Psoas muscle (tissue), 8 donors: ENCODE results near the gene ARF5. TPM values are rescaled to one million over a fixed set of nuclear protein-coding genes. Genes with fewer than 3 reads are reported as not detected.

Experiments used
- ATAC-seq, 4 donors: fragments of 200-7000 bp; cut with Tn5 transposase; one replicate each; pipeline ENCODE4 v1.9.1; 2020; ENCODE audit warnings: moderate library complexity in 3 of 4, mild to moderate bottlenecking in 2 of 4
- DNase-seq, 2 donors: peaks; one replicate each; pipeline ENCODE4 v3.0.0-alpha.2; 2020
- H3K27ac ChIP-seq: fragments of 200-600 bp; one replicate; pipeline ENCODE4 v1.8.0; 2022
- H3K27me3 ChIP-seq, 3 donors: fragments of 200-600 bp in 1 of 3; one replicate each; pipeline versions ENCODE4 v1.6.1 to v1.8.0; 2013 to 2022; ENCODE audit warnings: low read length in 2 of 3, mild to moderate bottlenecking in 2 of 3, moderate library complexity in 1 of 3; ENCODE audit not compliant: insufficient read depth in 3 of 3
- H3K36me3 ChIP-seq, 2 donors: fragments of 200-600 bp in 1 of 2; one replicate each; pipeline versions ENCODE4 v1.6.1 to v1.8.0; 2013 to 2022; ENCODE audit warnings: low read depth in 1 of 2, mild to moderate bottlenecking in 1 of 2, moderate library complexity in 1 of 2; ENCODE audit not compliant: insufficient read depth in 1 of 2
- H3K4me1 ChIP-seq: fragments of 200-600 bp; one replicate; pipeline ENCODE4 v1.8.0; 2022
- H3K4me3 ChIP-seq: fragments of 200-600 bp; one replicate; pipeline ENCODE4 v1.8.0; 2022; ENCODE audit warnings: mild to moderate bottlenecking
- H3K9me3 ChIP-seq: fragments of 200-600 bp; one replicate; pipeline ENCODE4 v1.8.0; 2022
- CTCF ChIP-seq: fragments of 200-600 bp; IDR thresholded peaks from one replicate; pipeline ENCODE4 v1.8.0; 2022; ENCODE audit warnings: antibody characterized with exemption
- WGBS, 3 donors: extraction: QIAGEN DNeasy Blood & Tissue Kit; methylation state at CpG; one replicate each; pipeline versions ENCODE4 v1.1.6 to v1.1.7; 2013; 5-methylcytosine and 5-hydroxymethylcytosine counted together
- intact Hi-C, 2 donors: fragments of 100-400 bp; cut with DNase I; formaldehyde crosslinking; loops; one replicate each; pipeline versions ENCODE4 v1.11.0 to v1.14.2; 2022
- polyA plus RNA-seq, 3 donors: library from polyadenylated mRNA; stranded (reverse); fragments of 200-250 nt; gene quantifications; one replicate each; pipeline ENCODE4 v1.2.3, GENCODE V29; 2013
- total RNA-seq, 4 donors: library from RNA; stranded (reverse); fragmentation: NEBNext Ultra II Directional in 2 of 4; extraction: Animal tissue kit (Norgen Biotek cat#: 25700) in 2 of 4; gene quantifications; one replicate each; pipeline versions ENCODE4 v1.2.1 to v1.2.4, GENCODE V29; 2021 to 2023
- donor health status: healthy with polysubstance abuse.
- donor health status: DM: no; HTN: no; CAD: no; lungs with moderate emphysema.
- donor health status: Bipolar disorder and iron deficiency.
- donor health status: healthy.
- donor health status: DM: yes; HTN: yes; CAD: no.
- donor health status: DM: no; HTN: no; CAD: no.
- donor health status: DM: no; HTN: no; CAD: no.
- donor health status: DM: yes; HTN: yes; CAD: no.

Gene ARF5
- total and polyA plus RNA-seq, 7 donors: 78.7 to 118 (median 91.0) TPM

DNA sequence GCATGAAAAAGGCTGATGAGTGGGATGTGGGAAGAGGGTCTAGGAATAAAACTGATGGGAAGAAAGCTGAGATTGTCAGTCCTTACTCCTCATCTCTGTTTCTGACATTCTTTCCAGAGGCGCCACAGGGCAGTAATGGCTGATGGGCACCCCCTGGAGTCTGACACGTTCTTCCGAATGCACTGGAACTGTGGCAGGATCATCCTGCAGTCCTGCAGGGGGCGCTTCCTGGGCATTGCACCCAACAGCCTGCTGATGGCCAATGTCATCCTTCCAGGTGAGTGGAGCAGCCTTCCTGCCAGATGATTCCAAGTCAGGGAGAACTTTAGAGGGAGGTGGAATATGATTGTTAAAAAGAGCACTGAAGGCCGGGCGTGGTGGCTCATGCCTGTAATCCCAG lies 10.1 kb downstream of the ARF5 start:
- WGBS, 3 donors: 50 to 65% (median 54%) methylated on average over 5 to 6 of the region's 6 CpGs
- ATAC-seq: no peak

GRCh38 chr7:127600885-127601284 lies 12.7 kb downstream of the ARF5 start:
- DNase-seq: no peak
- Histone ChIP-seq H3K4me1 (no peaks in the 10 kb centered on the region), H3K27ac (no peak overlapping the region), H3K36me3 (no peaks in the 10 kb centered on the region), H3K27me3 (no peaks in the 10 kb centered on the region), H3K4me3 (no peak overlapping the region), H3K9me3 (no peaks in the 10 kb centered on the region)
- ATAC-seq: no peak
- WGBS, 3 donors: 60 to 84% (median 74%) methylated on average over 3 of the region's 3 CpGs
- intact Hi-C loops: no loop called here
- no peak for TF ChIP-seq CTCF

More for the DNA sequence above, 10.1 kb downstream of the ARF5 start:
- no peak overlapping the region for H3K4me3 ChIP-seq
- peak; percentile 6 for TF ChIP-seq CTCF
- no peaks in the 10 kb centered on the region for H3K9me3 ChIP-seq
- intact Hi-C loops: no loop called here
- H3K27ac ChIP-seq: no peak overlapping the region
- no peaks in the 10 kb centered on the region for H3K27me3 ChIP-seq
- H3K4me1 ChIP-seq: no peaks in the 10 kb centered on the region
- H3K36me3 ChIP-seq: no peaks in the 10 kb centered on the region
- DNase-seq: no peak

GRCh38 chr7:127608446-127608845 lies 20.2 kb downstream of the ARF5 start:
- ATAC-seq (no peak), DNase-seq (no peak)
- Histone ChIP-seq H3K27ac (no peak overlapping the region), H3K4me1 (no peaks in the 10 kb centered on the region), H3K4me3 (no peak overlapping the region), H3K36me3 (no peaks in the 10 kb centered on the region), H3K9me3 (no peaks in the 10 kb centered on the region), H3K27me3 (peaks cover 0 to 11% (median 0%) of the 10 kb centered on the region in 3 donors)
- 83 to 86% (median 86%) methylated on average over 6 of the region's 6 CpGs for WGBS, 3 donors
- no peak for TF ChIP-seq CTCF
- intact Hi-C loops: no loop called here

GRCh38 chr7:127609297-127609696 lies 21.1 kb downstream of the ARF5 start:
- no peak overlapping the region for H3K4me3 ChIP-seq
- no peak for DNase-seq
- no peaks in the 10 kb centered on the region for H3K9me3 ChIP-seq
- H3K27ac ChIP-seq: no peak overlapping the region
- H3K36me3 ChIP-seq: no peaks in the 10 kb centered on the region
- no peak for TF ChIP-seq CTCF
- no peaks in the 10 kb centered on the region for H3K4me1 ChIP-seq
- 65 to 89% (median 85%) methylated on average over 6 of the region's 6 CpGs for WGBS, 3 donors
- no peak for ATAC-seq
- peaks cover 0 to 11% (median 6%) of the 10 kb centered on the region in 3 donors for H3K27me3 ChIP-seq
- intact Hi-C loops: no loop called here

DNA sequence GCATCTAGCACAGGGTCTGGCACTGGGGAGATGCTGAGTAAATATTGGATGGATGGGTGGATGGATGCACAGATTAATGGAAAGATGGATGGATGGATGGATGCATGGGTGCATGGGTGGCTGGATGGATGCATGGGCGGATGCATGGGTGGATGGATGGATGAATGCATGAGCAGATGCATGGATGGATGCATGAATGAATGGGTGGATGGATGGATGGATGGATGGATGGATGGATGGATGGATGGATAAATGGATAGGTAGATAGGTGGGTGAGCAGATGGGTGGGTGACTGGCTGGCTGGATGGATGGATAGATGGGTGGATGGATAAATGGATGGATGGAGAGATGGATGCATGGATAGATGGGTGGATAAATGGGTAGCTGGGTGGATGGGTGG lies 24.1 kb downstream of the ARF5 start:
- 77 to 94% (median 81%) methylated on average over 1 of the region's 1 CpG for WGBS, 3 donors
- no peak for ATAC-seq

More for the DNA sequence above, 24.1 kb downstream of the ARF5 start:
- H3K9me3 ChIP-seq: no peaks in the 10 kb centered on the region
- no peaks in the 10 kb centered on the region for H3K4me1 ChIP-seq
- no peak for TF ChIP-seq CTCF
- H3K4me3 ChIP-seq: no peak overlapping the region
- no peak for DNase-seq
- H3K27ac ChIP-seq: no peak overlapping the region
- H3K36me3 ChIP-seq: no peaks in the 10 kb centered on the region
- intact Hi-C loops: no loop called here
- H3K27me3 ChIP-seq: peaks cover 0 to 13% (median 13%) of the 10 kb centered on the region in 3 donors
